Measurements from ENCODE around the gene PTPN6. TPM values are rescaled to one million over a fixed set of nuclear protein-coding genes. Genes with fewer than 3 reads are reported as not detected.

The PTPN6 gene
- total and polyA plus RNA-seq, 2 donors from 2014 or later, result 38.0 to 70.8 TPM

- Histone ChIP-seq H3K36me3 (ENCODE audit: control insufficient read depth in 2 of 3, insufficient read depth in 3 of 3, low read length in 3 of 3) (no peaks in the 10 kb centered on the region), H3K27ac (ENCODE audit: low read depth in 2 of 2, low read length in 2 of 2) (no peak overlapping the region), H3K9me3 (ENCODE audit: control insufficient read depth in 2 of 3, insufficient read depth in 1 of 3, low read length in 3 of 3) (no peaks in the 10 kb centered on the region), H3K4me3 (ENCODE audit: low read length in 3 of 3) (no peak overlapping the region), H3K27me3 (ENCODE audit: control insufficient read depth, insufficient read depth, low read length) (no peaks in the 10 kb centered on the region), H3K4me1 (ENCODE audit: control insufficient read depth in 2 of 3, insufficient read depth in 2 of 3, low read depth in 1 of 3, low read length in 3 of 3) (peaks cover 0 to 6% (median 0%) of the 10 kb centered on the region in 3 donors), H3K9ac (ENCODE audit: low read length in 3 of 3) (no peak overlapping the region)
- peak in 1 of 5 donors; percentile 43 for DNase-seq
- intact Hi-C loops (cut with DNase I), result no loop called here
- no peak for TF ChIP-seq CTCF (IDR thresholded peaks at IDR 0.05; ENCODE audit: borderline replicate concordance, extremely low read depth, insufficient read depth)
- no peak for FAIRE-seq
Observed at GRCh38 chr12:6917491-6918231, 33.5 kb upstream of the PTPN6 start.

- peaks cover 0 to 11% (median 2%) of the 10 kb centered on the region in 3 donors for H3K4me1 ChIP-seq (ENCODE audit: control insufficient read depth in 2 of 3, insufficient read depth in 2 of 3, low read depth in 1 of 3, low read length in 3 of 3)
- TF ChIP-seq CTCF (IDR thresholded peaks at IDR 0.05; ENCODE audit: borderline replicate concordance, extremely low read depth, insufficient read depth), result no peak
- no peak for FAIRE-seq
- no peaks in the 10 kb centered on the region for H3K9me3 ChIP-seq (ENCODE audit: control insufficient read depth in 2 of 3, insufficient read depth in 1 of 3, low read length in 3 of 3)
- intact Hi-C loops (cut with DNase I), result no loop called here
- DNase-seq, result peak in 2 of 5 donors; percentile 25 to 30
- no peak overlapping the region for H3K4me3 ChIP-seq (ENCODE audit: low read length in 3 of 3)
- no peaks in the 10 kb centered on the region for H3K36me3 ChIP-seq (ENCODE audit: control insufficient read depth in 2 of 3, insufficient read depth in 3 of 3, low read length in 3 of 3)
- no peaks in the 10 kb centered on the region for H3K27me3 ChIP-seq (ENCODE audit: control insufficient read depth, insufficient read depth, low read length)
- no peak overlapping the region for H3K9ac ChIP-seq (ENCODE audit: low read length in 3 of 3)
- H3K27ac ChIP-seq (ENCODE audit: low read depth in 2 of 2, low read length in 2 of 2), result no peak overlapping the region
Observed at GRCh38 chr12:6919588-6919987, 31.6 kb upstream of the PTPN6 start.

GRCh38 chr12:6921539-6921938, 29.6 kb upstream of the PTPN6 start:
- no peak overlapping the region for H3K4me3 ChIP-seq (ENCODE audit: low read length in 3 of 3)
- H3K9ac ChIP-seq (ENCODE audit: low read length in 3 of 3), result no peak overlapping the region
- FAIRE-seq, result no peak
- intact Hi-C loops (cut with DNase I), result no loop called here
- peaks cover 0 to 23% (median 19%) of the 10 kb centered on the region in 3 donors for H3K4me1 ChIP-seq (ENCODE audit: control insufficient read depth in 2 of 3, insufficient read depth in 2 of 3, low read depth in 1 of 3, low read length in 3 of 3)
- H3K27me3 ChIP-seq (ENCODE audit: control insufficient read depth, insufficient read depth, low read length), result no peaks in the 10 kb centered on the region
- no peaks in the 10 kb centered on the region for H3K9me3 ChIP-seq (ENCODE audit: control insufficient read depth in 2 of 3, insufficient read depth in 1 of 3, low read length in 3 of 3)
- peak in 1 of 5 donors; percentile 35 for DNase-seq
- TF ChIP-seq CTCF (IDR thresholded peaks at IDR 0.05; ENCODE audit: borderline replicate concordance, extremely low read depth, insufficient read depth), result no peak
- H3K27ac ChIP-seq (ENCODE audit: low read depth in 2 of 2, low read length in 2 of 2), result no peak overlapping the region
- H3K36me3 ChIP-seq (ENCODE audit: control insufficient read depth in 2 of 3, insufficient read depth in 3 of 3, low read length in 3 of 3), result no peaks in the 10 kb centered on the region

All from kidney (tissue), 14 donors.